H9 (cell line): ENCODE data around the gene WFDC1. TPM values are rescaled to one million over a fixed set of nuclear protein-coding genes. Genes with fewer than 3 reads are reported as not detected.

Experiments
- DNase-seq: peaks from one replicate; pipeline ENCODE4 v3.0.0-alpha.2; 2017
- H2AFZ ChIP-seq: one replicate; pipeline ENCODE4 v1.6.1; 2013; ENCODE audit warnings: mild to moderate bottlenecking, low read length, control low read depth, moderate library complexity
- H2AK5ac ChIP-seq: 2 replicates; pipeline ENCODE4 v1.6.1; 2013; ENCODE audit warnings: low read length, control low read depth, mixed read lengths; ENCODE audit not compliant: insufficient read length
- H2BK120ac ChIP-seq: one replicate; pipeline ENCODE4 v1.6.1; 2013; ENCODE audit warnings: low read depth, mild to moderate bottlenecking, low read length, control low read depth, inconsistent platforms; ENCODE audit not compliant: poor library complexity, severe bottlenecking
- H2BK12ac ChIP-seq: 2 replicates; pipeline ENCODE4 v1.6.1; 2013; ENCODE audit warnings: low read length, control low read depth, mixed read lengths, low read depth; ENCODE audit not compliant: insufficient read length
- H2BK15ac ChIP-seq: 2 replicates; pipeline ENCODE4 v1.6.1; 2013; ENCODE audit warnings: low read depth, low read length, control low read depth
- H2BK20ac ChIP-seq: one replicate; pipeline ENCODE4 v1.6.1; 2013; ENCODE audit warnings: low read depth, mild to moderate bottlenecking, low read length, control low read depth, inconsistent platforms; ENCODE audit not compliant: poor library complexity, severe bottlenecking
- H2BK5ac ChIP-seq: 2 replicates; pipeline ENCODE4 v1.6.1; 2013; ENCODE audit warnings: low read length, control low read depth, mixed read lengths; ENCODE audit not compliant: insufficient read length
- H3K14ac ChIP-seq: 2 replicates; pipeline ENCODE4 v1.6.1; 2013; ENCODE audit warnings: low read length, control low read depth; ENCODE audit not compliant: insufficient read depth
- H3K18ac ChIP-seq: 2 replicates; pipeline ENCODE4 v1.6.1; 2013; ENCODE audit warnings: low read depth, mild to moderate bottlenecking, mixed read lengths, low read length, control low read depth; ENCODE audit not compliant: insufficient read length
- H3K23ac ChIP-seq: 2 replicates; pipeline ENCODE4 v1.6.1; 2013; ENCODE audit warnings: low read length, control low read depth, mixed read lengths, low read depth; ENCODE audit not compliant: insufficient read length
- H3K23me2 ChIP-seq: 2 replicates; pipeline ENCODE4 v1.6.1; 2013; ENCODE audit warnings: low read depth, mild to moderate bottlenecking, mixed read lengths, low read length, control low read depth; ENCODE audit not compliant: insufficient read length, poor library complexity, severe bottlenecking
- H3K27ac ChIP-seq: 2 replicates; pipeline ENCODE4 v1.5.1; 2013; ENCODE audit warnings: low read length, control low read depth, mixed read lengths, low read depth; ENCODE audit not compliant: insufficient read length
- H3K27me3 ChIP-seq: 2 replicates; pipeline ENCODE4 v1.6.1; 2013; ENCODE audit warnings: low read length, control low read depth, inconsistent platforms; ENCODE audit not compliant: insufficient read depth
- H3K4ac ChIP-seq: 2 replicates; pipeline ENCODE4 v1.6.1; 2013; ENCODE audit warnings: low read depth, mild to moderate bottlenecking, control low read depth, inconsistent platforms, low read length, moderate library complexity
- H3K4me1 ChIP-seq: 2 replicates; pipeline ENCODE4 v1.6.1; 2013; ENCODE audit warnings: low read length, control low read depth, inconsistent platforms; ENCODE audit not compliant: insufficient read depth
- H3K4me2 ChIP-seq: 2 replicates; pipeline ENCODE4 v1.6.1; 2013; ENCODE audit warnings: low read length, control low read depth, mixed read lengths; ENCODE audit not compliant: insufficient read length, insufficient read depth
- H3K56ac ChIP-seq: 2 replicates; pipeline ENCODE4 v1.6.1; 2013; ENCODE audit warnings: low read depth, mild to moderate bottlenecking, mixed read lengths, low read length, control low read depth; ENCODE audit not compliant: insufficient read length
- H3K79me1 ChIP-seq: 2 replicates; pipeline ENCODE4 v1.6.1; 2013; ENCODE audit warnings: low read depth, mild to moderate bottlenecking, moderate library complexity, low read length, control low read depth, inconsistent platforms; ENCODE audit not compliant: insufficient read depth, poor library complexity, severe bottlenecking
- H3K79me2 ChIP-seq: 2 replicates; pipeline ENCODE4 v1.6.1; 2013; ENCODE audit warnings: low read length, control low read depth, inconsistent platforms; ENCODE audit not compliant: insufficient read depth
- H3K9ac ChIP-seq: 2 replicates; pipeline ENCODE4 v1.6.1; 2013; ENCODE audit warnings: low read length, control low read depth, mixed read lengths; ENCODE audit not compliant: insufficient read length; ENCODE audit errors: extremely low read depth
- H3K9me3 ChIP-seq: one replicate; pipeline ENCODE4 v1.6.1; 2013; ENCODE audit warnings: low read depth, low read length, inconsistent platforms; ENCODE audit not compliant: control insufficient read depth
- H3T11ph ChIP-seq: one replicate; pipeline ENCODE4 v1.6.1; 2013; ENCODE audit warnings: mild to moderate bottlenecking, low read length, control low read depth, inconsistent platforms
- H4K20me1 ChIP-seq: one replicate; pipeline ENCODE4 v1.6.1; 2013; ENCODE audit not compliant: control insufficient read depth, insufficient read length, insufficient read depth
- H4K5ac ChIP-seq: 2 replicates; pipeline ENCODE4 v1.6.1; 2013; ENCODE audit warnings: low read depth, mild to moderate bottlenecking, mixed read lengths, low read length, control low read depth; ENCODE audit not compliant: insufficient read length
- H4K8ac ChIP-seq: replicated peaks from 2 replicates; pipeline ENCODE4 v1.6.1; 2013; ENCODE audit warnings: low read length, control low read depth, mixed read lengths, low read depth; ENCODE audit not compliant: insufficient read length
- H4K91ac ChIP-seq: 2 replicates; pipeline ENCODE4 v1.6.1; 2013; ENCODE audit warnings: low read depth, mild to moderate bottlenecking, moderate library complexity, mixed read lengths, low read length, control low read depth; ENCODE audit not compliant: insufficient read length
- H3K27ac Mint-ChIP-seq, 3 experiments: 2 replicates in 2 of 3; 3 replicates in 1 of 3; pipeline ENCODE4 v1.8.0; 2020 to 2021; ENCODE audit warnings: mixed read lengths in 3 of 3, mild to moderate bottlenecking in 1 of 3, moderate library complexity in 1 of 3
- H3K27me3 Mint-ChIP-seq: 2 replicates; pipeline ENCODE4 v1.8.0; 2021; ENCODE audit warnings: low read depth, mild to moderate bottlenecking, moderate library complexity, mixed read lengths
- H3K36me3 Mint-ChIP-seq, 3 experiments: 2 replicates in 2 of 3; 3 replicates in 1 of 3; pipeline ENCODE4 v1.8.0; 2020 to 2021; ENCODE audit warnings: low read depth in 3 of 3, mixed read lengths in 3 of 3; ENCODE audit not compliant: insufficient read depth in 1 of 3
- H3K4me1 Mint-ChIP-seq, 2 experiments: 2 replicates each; pipeline ENCODE4 v1.8.0; 2020; ENCODE audit warnings: mixed read lengths in 2 of 2
- H3K4me3 Mint-ChIP-seq, 2 experiments: 2 replicates in 1 of 2; 3 replicates in 1 of 2; pipeline ENCODE4 v1.8.0; 2020 to 2021; ENCODE audit warnings: mild to moderate bottlenecking in 2 of 2, mixed read lengths in 2 of 2, moderate library complexity in 1 of 2
- H3K9me3 Mint-ChIP-seq, 2 experiments: 2 replicates in 1 of 2; 3 replicates in 1 of 2; pipeline ENCODE4 v1.8.0; 2020; ENCODE audit warnings: mild to moderate bottlenecking in 2 of 2, mixed read lengths in 2 of 2, moderate library complexity in 1 of 2
- WGBS: extraction: QIAGEN DNeasy Blood & Tissue Kit; methylation state at CpG from one replicate; pipeline ENCODE4 v1.1.7; 2013; ENCODE audit warnings: missing lambda C conversion rate, low lambda C conversion rate, mixed read lengths; ENCODE audit not compliant: insufficient read length; ENCODE audit errors: extremely low coverage; 5-methylcytosine and 5-hydroxymethylcytosine counted together
- total RNA-seq: library from RNA; stranded (reverse); gene quantifications from 2 replicates; pipeline ENCODE4 v1.2.1, GENCODE V29; 2021
- TF ChIP-seq, protein P1 (sequence below): fragments of 200-600 bp; sonication (generic); conservative IDR thresholded peaks from 3 replicates; pipeline ENCODE4 v1.8.0; 2021; ENCODE audit warnings: antibody characterized with exemption, mild to moderate bottlenecking

Gene WFDC1
- total RNA-seq, 1 experiment from 2014 or later: 0.24 TPM

- no peak overlapping the region for H4K91ac ChIP-seq
Observed at GRCh38 chr16:84369938-84370627, 75.4 kb downstream of the WFDC1 start.

More at GRCh38 chr16:84369938-84370627, 75.4 kb downstream of the WFDC1 start:
- no peaks in the 10 kb centered on the region for H3K9me3 ChIP-seq
- H2BK12ac ChIP-seq: no peak overlapping the region
- H3K27me3 ChIP-seq: no peaks in the 10 kb centered on the region; the same call in 1 of the 2 replicates
- H3K9ac ChIP-seq: no peak overlapping the region
- no peak overlapping the region for H3K27ac ChIP-seq
- no peak for DNase-seq
- no peak overlapping the region for H3K4me3 Mint-ChIP-seq
- H3K4ac ChIP-seq: no peak overlapping the region
- peaks cover 11% of the 10 kb centered on the region; the same call in 1 of the 2 replicates for H3K4me1 ChIP-seq
- peaks cover 49% of the 10 kb centered on the region for H3K27me3 Mint-ChIP-seq
- H2BK20ac ChIP-seq: no peak overlapping the region
- H3K27ac Mint-ChIP-seq: no peak overlapping the region
- H3T11ph ChIP-seq: no peak overlapping the region
- TF ChIP-seq, protein P1, sequence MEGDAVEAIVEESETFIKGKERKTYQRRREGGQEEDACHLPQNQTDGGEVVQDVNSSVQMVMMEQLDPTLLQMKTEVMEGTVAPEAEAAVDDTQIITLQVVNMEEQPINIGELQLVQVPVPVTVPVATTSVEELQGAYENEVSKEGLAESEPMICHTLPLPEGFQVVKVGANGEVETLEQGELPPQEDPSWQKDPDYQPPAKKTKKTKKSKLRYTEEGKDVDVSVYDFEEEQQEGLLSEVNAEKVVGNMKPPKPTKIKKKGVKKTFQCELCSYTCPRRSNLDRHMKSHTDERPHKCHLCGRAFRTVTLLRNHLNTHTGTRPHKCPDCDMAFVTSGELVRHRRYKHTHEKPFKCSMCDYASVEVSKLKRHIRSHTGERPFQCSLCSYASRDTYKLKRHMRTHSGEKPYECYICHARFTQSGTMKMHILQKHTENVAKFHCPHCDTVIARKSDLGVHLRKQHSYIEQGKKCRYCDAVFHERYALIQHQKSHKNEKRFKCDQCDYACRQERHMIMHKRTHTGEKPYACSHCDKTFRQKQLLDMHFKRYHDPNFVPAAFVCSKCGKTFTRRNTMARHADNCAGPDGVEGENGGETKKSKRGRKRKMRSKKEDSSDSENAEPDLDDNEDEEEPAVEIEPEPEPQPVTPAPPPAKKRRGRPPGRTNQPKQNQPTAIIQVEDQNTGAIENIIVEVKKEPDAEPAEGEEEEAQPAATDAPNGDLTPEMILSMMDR: no peak
- no peak overlapping the region for H3K23ac ChIP-seq
- WGBS: no CpG with 5 or more reads among the region's 11 CpGs
- no peak overlapping the region for H2AFZ ChIP-seq
- H3K23me2 ChIP-seq: peaks cover 8% of the 10 kb centered on the region
- H2AK5ac ChIP-seq: no peak overlapping the region
- no peak overlapping the region for H3K4me2 ChIP-seq
- H3K18ac ChIP-seq: no peak overlapping the region
- no peaks in the 10 kb centered on the region for H4K20me1 ChIP-seq
- H4K8ac ChIP-seq: no peak overlapping the region
- H3K14ac ChIP-seq: no peak overlapping the region
- peaks cover 16 to 32% of the 10 kb centered on the region in 2 experiments for H3K4me1 Mint-ChIP-seq
- no peaks in the 10 kb centered on the region for H3K36me3 Mint-ChIP-seq
- H2BK5ac ChIP-seq: no peak overlapping the region
- no peaks in the 10 kb centered on the region for H3K79me2 ChIP-seq
- no peak overlapping the region for H3K56ac ChIP-seq
- no peaks in the 10 kb centered on the region for H3K79me1 ChIP-seq
- no peak overlapping the region for H2BK120ac ChIP-seq
- H2BK15ac ChIP-seq: no peak overlapping the region
- no peaks in the 10 kb centered on the region for H3K9me3 Mint-ChIP-seq
- no peak overlapping the region for H4K5ac ChIP-seq
